Erythroblast (primary cell): ENCODE measurements around the gene CPLANE1.

Experiments
- GATA1 ChIP-seq: IDR thresholded peaks from 2 replicates; pipeline ENCODE4 v1.6.1; 2011; ENCODE audit warnings: low read depth, mild to moderate bottlenecking, control low read depth, low read length, moderate library complexity
- POLR2A ChIP-seq: IDR thresholded peaks from 2 replicates; pipeline ENCODE4 v1.6.1; 2011; ENCODE audit warnings: mild to moderate bottlenecking, low read length

GRCh38 chr5:37136694-37137093 is 112.5 kb downstream of the CPLANE1 start:
- TF ChIP-seq POLR2A: no peak
- TF ChIP-seq GATA1: no peak
